K562 (cell line): ENCODE data around the gene NHS. TPM values are rescaled to one million over a fixed set of nuclear protein-coding genes. Genes with fewer than 3 reads are reported as not detected.

ENCODE experiments used
- ATAC-seq: fragments of 200-7000 bp; cut with Tn5 transposase; 3 replicates; pipeline ENCODE4 v1.9.1; 2020; ENCODE audit warnings: moderate library complexity
- BruUV-seq: library from RNA; stranded (reverse); fragments of 400-500 nt; replicated peaks from 2 replicates; lab custom pipeline; 2021; lab: Mats Ljungman, UMichigan
- CTCF ChIA-PET: fragments of 300-600 bp; formaldehyde crosslinking; extraction: SDS; loops from one replicate; lab custom pipeline; 2021; ENCODE audit warnings: low intra/inter-chr PET ratio; lab: Yijun Ruan, JAX
- POLR2A ChIA-PET: fragments of 300-600, 350-650 bp; sonication (Branson Sonifier 250); formaldehyde crosslinking; extraction: SDS; loops from one replicate; lab custom pipeline; 2021; ENCODE audit warnings: antibody characterized with exemption, inconsistent platforms; lab: Yijun Ruan, JAX
- DNase-seq, 4 experiments: peaks; one replicate each; pipeline versions ENCODE4 v3.0.0 to v3.0.0-alpha.2; 2011 to 2018; ENCODE audit warnings: low spot score in 3 of 4, mixed read lengths in 3 of 4; ENCODE audit errors: extremely low read depth in 1 of 4
- FAIRE-seq: peaks from 2 replicates; lab custom pipeline; 2011; peaks lifted over from hg19 to GRCh38; lab: Jason Lieb, UNC
- H2AFZ ChIP-seq: 2 replicates; pipeline ENCODE4 v1.6.0; 2011; ENCODE audit warnings: low read depth, low read length, control low read depth, inconsistent platforms
- H3K27ac ChIP-seq: fragments of 200-600 bp; 3 replicates; pipeline ENCODE4 v1.8.0; 2011; ENCODE audit warnings: low read depth, mild to moderate bottlenecking, control low read depth, inconsistent platforms, low read length, moderate library complexity, mixed read lengths; ENCODE audit errors: extremely low read depth
- H3K27me3 ChIP-seq, 2 experiments: fragments of 300-600 bp in 1 of 2; 2 replicates in 1 of 2; 3 replicates in 1 of 2; pipeline versions ENCODE4 v1.6.0 to v1.8.0; 2011; ENCODE audit warnings: inconsistent platforms in 2 of 2, low read length in 2 of 2, mild to moderate bottlenecking in 1 of 2, mixed read lengths in 1 of 2, moderate library complexity in 1 of 2; ENCODE audit not compliant: control insufficient read depth in 2 of 2, insufficient read depth in 2 of 2
- H3K36me3 ChIP-seq: fragments of 300-600 bp; 3 replicates; pipeline ENCODE4 v1.8.0; 2011; ENCODE audit warnings: mild to moderate bottlenecking, low read length, inconsistent platforms; ENCODE audit not compliant: control insufficient read depth, insufficient read depth
- H3K4me1 ChIP-seq, 2 experiments: fragments of 200-600 bp in 1 of 2; replicated peaks in 1 of 2; 2 replicates in 1 of 2; 3 replicates in 1 of 2; pipeline versions ENCODE4 v1.5.1 to v1.8.0; 2011; ENCODE audit warnings: inconsistent platforms in 2 of 2, low read length in 2 of 2, mild to moderate bottlenecking in 1 of 2, mixed read lengths in 1 of 2, moderate library complexity in 1 of 2; ENCODE audit not compliant: control insufficient read depth in 2 of 2, insufficient read depth in 2 of 2
- H3K4me2 ChIP-seq: 2 replicates; pipeline ENCODE4 v1.6.1; 2011; ENCODE audit warnings: low read length, control low read depth, inconsistent platforms, mixed read lengths; ENCODE audit not compliant: insufficient read depth
- H3K4me3 ChIP-seq: fragments of 200-600 bp; sonication (generic), shearing (Covaris generic); 2 replicates; pipeline ENCODE4 v1.5.1; 2016; ENCODE audit warnings: control low read depth, inconsistent platforms
- H3K79me2 ChIP-seq: fragments of 200-600 bp; 3 replicates; pipeline ENCODE4 v1.8.0; 2011; ENCODE audit warnings: low read length, inconsistent platforms; ENCODE audit not compliant: control insufficient read depth, insufficient read depth
- H3K9ac ChIP-seq, 2 experiments: 2 replicates each; pipeline versions ENCODE4 v1.6.0 to v1.6.1; 2011; ENCODE audit warnings: low read depth in 2 of 2, low read length in 2 of 2, control low read depth in 1 of 2, inconsistent platforms in 1 of 2, mild to moderate bottlenecking in 1 of 2, mixed read lengths in 1 of 2; ENCODE audit not compliant: insufficient read depth in 1 of 2
- H3K9me1 ChIP-seq: one replicate; pipeline ENCODE4 v1.6.0; 2011; ENCODE audit warnings: inconsistent platforms, mild to moderate bottlenecking, low read length, moderate library complexity; ENCODE audit not compliant: control insufficient read depth, insufficient read depth
- H3K9me3 ChIP-seq: replicated peaks from 2 replicates; pipeline ENCODE4 v1.5.1; 2011; ENCODE audit warnings: low read depth, low read length, inconsistent platforms; ENCODE audit not compliant: control insufficient read depth, insufficient read depth
- H4K20me1 ChIP-seq: replicated peaks from 2 replicates; pipeline ENCODE4 v1.6.1; 2011; ENCODE audit warnings: low read length, inconsistent platforms, mixed read lengths; ENCODE audit not compliant: control insufficient read depth, insufficient read depth
- CEBPB ChIP-seq: fragments of 450-650 bp; IDR thresholded peaks from 2 replicates; pipeline ENCODE4 v1.6.1; 2016; ENCODE audit warnings: missing genetic modification characterization, missing compliant biosample characterization
- CXXC5 ChIP-seq: fragments of 250-450 bp; sonication (Bioruptor Pico); IDR thresholded peaks from 2 replicates; pipeline ENCODE4 v1.8.0; 2022; ENCODE audit warnings: inconsistent platforms, mild to moderate bottlenecking, moderate library complexity
- EP400 ChIP-seq: fragments of 450-650 bp; IDR thresholded peaks from 2 replicates; pipeline ENCODE4 v1.6.1; 2017; ENCODE audit warnings: antibody characterized with exemption, mild to moderate bottlenecking, moderate library complexity
- KLF10 ChIP-seq: fragments of 250-450 bp; sonication (Bioruptor Pico); IDR thresholded peaks from 2 replicates; pipeline ENCODE4 v1.6.1; 2021; ENCODE audit warnings: matching md5 sums
- MBD2 ChIP-seq: sonication (generic); IDR thresholded peaks from 2 replicates; pipeline ENCODE4 v1.6.1; 2016; ENCODE audit warnings: low read depth, borderline replicate concordance
- NCOA2 ChIP-seq, 2 experiments: fragments of 450-650 bp; IDR thresholded peaks; 2 replicates each; pipeline ENCODE4 v1.6.1; 2018; ENCODE audit warnings: mild to moderate bottlenecking in 2 of 2, moderate library complexity in 1 of 2; ENCODE audit not compliant: partially characterized antibody in 2 of 2
- POLR3G ChIP-seq: IDR thresholded peaks from 2 replicates; pipeline ENCODE4 v1.6.1; 2011; ENCODE audit not compliant: insufficient read length, insufficient replicate concordance; ENCODE audit errors: extremely low read depth
- ZKSCAN8 ChIP-seq: fragments of 200-800 bp; sonication (Bioruptor generic); IDR thresholded peaks from 2 replicates; pipeline ENCODE4 v1.6.1; 2016; ENCODE audit warnings: missing genetic modification characterization, missing compliant biosample characterization
- ZNF134 ChIP-seq: fragments of 250-450 bp; sonication (Bioruptor Pico); conservative IDR thresholded peaks from 2 replicates; pipeline ENCODE4 v1.4.0; 2020
- WGBS: fragments of 100-300 bp; shearing (Covaris generic); methylation state at CpG from one replicate; pipeline ENCODE4 v1.1.6; 2016; ENCODE audit warnings: low coverage, mixed read lengths; ENCODE audit not compliant: insufficient coverage; ENCODE audit errors: missing lambda C conversion rate; 5-methylcytosine and 5-hydroxymethylcytosine counted together
- in situ Hi-C: fragments of 300-500 bp; cut with MboI; formaldehyde crosslinking; loops from 4 replicates; pipeline ENCODE4 v1.15.0; 2018; ENCODE audit warnings: inconsistent platforms, mixed read lengths
- intact Hi-C: fragments of 100-400 bp; cut with micrococcal nuclease; formaldehyde crosslinking; loops from 2 replicates; pipeline ENCODE4 v1.14.2; 2022
- polyA plus RNA-seq, 8 experiments: library from polyadenylated mRNA; depleted of rRNA in 4 of 8; stranded (reverse) in 5 of 8; unstranded in 3 of 8; fragments of >200 nt; fragmentation: Nextera tagmentation in 2 of 8; fragmentation: Illumina TruSeq in 1 of 8; extraction: Ambion mirVana in 2 of 8; extraction: Trizol in 1 of 8; gene quantifications; 2 replicates each; pipeline versions ENCODE4 v1.2.1 to v1.2.3, GENCODE V29; 2011 to 2014; ENCODE audit warnings: inconsistent platforms in 1 of 8, missing spikeins in 1 of 8
- total RNA-seq, 7 experiments: library from RNA; depleted of rRNA in 6 of 7; stranded (reverse); fragments of >200 nt in 6 of 7; fragmentation: Illumina TruSeq in 2 of 7; extraction: Trizol in 2 of 7; gene quantifications; 2 replicates each; pipeline versions ENCODE4 v1.2.1 to v1.2.3, GENCODE V29; 2011 to 2021; ENCODE audit warnings: low replicate concordance in 1 of 7
- TF ChIP-seq, protein P1 (sequence below), 2 experiments: fragments of 450-650 bp; IDR thresholded peaks; 2 replicates each; pipeline ENCODE4 v1.6.1; 2016; ENCODE audit warnings: mild to moderate bottlenecking in 2 of 2, borderline replicate concordance in 1 of 2, low read depth in 1 of 2, moderate library complexity in 1 of 2
- TF ChIP-seq, protein P2 (sequence below), 3 experiments: fragments of 200-800 bp in 1 of 3; sonication (Bioruptor generic) in 1 of 3; sonication (generic) in 1 of 3; formaldehyde crosslinking in 1 of 3; IDR thresholded peaks; 2 replicates each; pipeline versions ENCODE4 v1.6.1 to v1.8.0; 2016 to 2022; ENCODE audit warnings: mild to moderate bottlenecking in 2 of 3, missing compliant biosample characterization in 2 of 3, missing genetic modification characterization in 2 of 3, missing genetic modification reagents in 1 of 3

The NHS gene
- total and polyA plus RNA-seq, 9 of the 15 experiments (the other 6 are each of a cell fraction or from before 2014, with no cell fraction given) = 0.02 TPM; not detected in 8

DNA sequence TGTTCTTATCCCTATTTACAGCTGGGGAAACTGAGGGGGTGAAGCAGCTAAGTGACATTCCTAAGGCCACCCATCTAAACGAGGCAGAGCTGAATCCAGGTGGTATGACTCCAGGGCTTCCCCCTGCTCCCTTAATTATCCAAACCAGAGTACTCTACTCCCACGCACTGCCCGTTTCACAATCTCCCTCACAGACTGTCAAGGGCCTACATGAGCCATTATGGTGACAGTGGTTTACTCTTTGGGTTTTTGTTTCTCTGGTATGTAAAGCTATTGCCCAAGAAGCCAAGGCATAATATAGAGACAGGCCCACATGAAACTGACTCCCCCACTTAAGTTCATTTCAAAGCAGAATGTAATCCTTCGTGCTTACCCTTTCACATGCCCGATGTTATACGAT is 95.1 kb downstream of the NHS start (continued):
- TF ChIP-seq, protein P1, sequence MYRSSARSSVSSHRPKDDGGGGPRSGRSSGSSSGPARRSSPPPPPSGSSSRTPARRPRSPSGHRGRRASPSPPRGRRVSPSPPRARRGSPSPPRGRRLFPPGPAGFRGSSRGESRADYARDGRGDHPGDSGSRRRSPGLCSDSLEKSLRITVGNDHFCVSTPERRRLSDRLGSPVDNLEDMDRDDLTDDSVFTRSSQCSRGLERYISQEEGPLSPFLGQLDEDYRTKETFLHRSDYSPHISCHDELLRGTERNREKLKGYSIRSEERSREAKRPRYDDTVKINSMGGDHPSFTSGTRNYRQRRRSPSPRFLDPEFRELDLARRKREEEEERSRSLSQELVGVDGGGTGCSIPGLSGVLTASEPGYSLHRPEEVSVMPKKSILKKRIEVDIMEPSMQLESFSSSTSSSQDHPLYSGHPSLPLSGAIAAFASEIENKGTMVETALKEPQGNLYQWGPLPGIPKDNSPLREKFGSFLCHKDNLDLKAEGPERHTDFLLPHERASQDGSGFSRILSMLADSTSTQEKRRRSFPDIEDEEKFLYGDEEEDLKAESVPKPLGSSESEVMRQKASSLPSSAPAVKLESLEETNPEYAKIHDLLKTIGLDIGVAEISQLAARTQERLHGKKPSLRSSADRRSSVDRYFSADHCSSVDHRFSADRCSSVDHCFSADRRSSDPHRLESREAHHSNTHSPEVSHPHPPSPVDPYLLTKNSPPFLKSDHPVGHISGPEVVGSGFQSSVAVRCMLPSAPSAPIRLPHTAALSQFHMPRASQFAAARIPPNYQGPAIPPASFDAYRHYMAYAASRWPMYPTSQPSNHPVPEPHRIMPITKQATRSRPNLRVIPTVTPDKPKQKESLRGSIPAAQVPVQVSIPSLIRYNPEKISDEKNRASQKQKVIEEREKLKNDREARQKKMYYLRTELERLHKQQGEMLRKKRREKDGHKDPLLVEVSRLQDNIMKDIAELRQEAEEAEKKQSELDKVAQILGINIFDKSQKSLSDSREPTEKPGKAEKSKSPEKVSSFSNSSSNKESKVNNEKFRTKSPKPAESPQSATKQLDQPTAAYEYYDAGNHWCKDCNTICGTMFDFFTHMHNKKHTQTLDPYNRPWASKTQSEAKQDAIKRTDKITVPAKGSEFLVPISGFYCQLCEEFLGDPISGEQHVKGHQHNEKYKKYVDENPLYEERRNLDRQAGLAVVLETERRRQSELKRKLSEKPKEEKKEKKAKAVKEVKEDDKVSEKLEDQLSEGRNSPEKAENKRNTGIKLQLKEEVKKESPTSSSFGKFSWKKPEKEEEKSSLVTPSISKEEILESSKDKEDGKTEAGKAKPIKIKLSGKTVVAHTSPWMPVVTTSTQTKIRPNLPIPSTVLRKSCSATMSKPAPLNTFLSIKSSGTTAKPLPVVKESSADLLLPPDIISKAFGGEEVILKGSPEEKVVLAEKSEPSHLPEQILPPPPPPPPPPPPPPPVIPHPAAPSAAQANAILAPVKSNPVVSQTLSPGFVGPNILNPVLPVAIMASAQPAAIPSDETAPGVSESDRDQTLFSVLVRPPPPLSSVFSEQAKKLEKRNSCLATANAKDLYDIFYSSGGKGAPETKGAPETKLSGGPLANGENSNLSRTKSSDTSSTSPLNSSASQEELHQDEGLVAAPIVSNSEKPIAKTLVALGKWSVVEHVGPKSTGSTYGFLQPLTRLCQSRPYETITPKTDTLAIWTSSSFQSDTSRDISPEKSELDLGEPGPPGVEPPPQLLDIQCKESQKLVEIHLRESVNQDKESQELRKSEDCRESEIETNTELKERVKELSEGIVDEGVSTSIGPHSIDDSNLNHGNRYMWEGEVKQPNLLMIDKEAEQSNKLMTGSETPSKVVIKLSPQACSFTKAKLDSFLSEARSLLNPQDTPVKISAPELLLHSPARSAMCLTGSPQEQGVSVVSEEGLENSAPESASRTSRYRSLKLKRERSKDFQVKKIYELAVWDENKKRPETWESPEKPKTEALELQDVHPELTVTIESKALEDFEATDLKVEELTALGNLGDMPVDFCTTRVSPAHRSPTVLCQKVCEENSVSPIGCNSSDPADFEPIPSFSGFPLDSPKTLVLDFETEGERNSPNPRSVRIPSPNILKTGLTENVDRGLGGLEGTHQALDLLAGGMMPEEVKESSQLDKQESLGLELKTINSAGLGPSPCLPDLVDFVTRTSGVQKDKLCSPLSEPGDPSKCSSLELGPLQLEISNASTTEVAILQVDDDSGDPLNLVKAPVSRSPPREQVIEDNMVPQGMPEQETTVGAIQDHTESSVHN (IDR thresholded peaks at IDR 0.05; ENCODE audit: borderline replicate concordance in 1 of 2, low read depth in 1 of 2) = no peak
- no peak for TF ChIP-seq ZKSCAN8 (CRISPR knock-in tag)

DNA sequence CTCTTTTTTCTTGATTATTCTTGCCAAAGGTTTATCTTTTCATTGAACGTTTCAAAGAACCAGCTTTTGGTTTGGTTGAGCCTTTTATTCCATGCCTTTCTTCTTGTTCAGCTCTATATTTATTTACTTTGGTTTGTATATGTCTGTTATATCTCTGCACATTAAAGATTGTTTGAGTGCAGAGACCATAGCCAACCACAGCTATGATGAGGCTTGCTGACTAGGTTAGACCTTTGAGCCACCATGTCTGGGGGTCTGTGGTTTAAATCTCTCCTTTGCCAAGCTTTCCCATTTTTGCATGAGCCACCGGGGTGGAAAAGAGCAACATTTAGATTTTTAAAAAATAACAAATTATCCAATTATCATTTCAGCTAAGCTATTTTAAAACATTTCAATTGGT is 96.1 kb downstream of the NHS start:
- Histone ChIP-seq H3K4me3 (no peak overlapping the region), H3K9me1 (no peaks in the 10 kb centered on the region), H3K79me2 (no peaks in the 10 kb centered on the region), H3K9me3 (no peaks in the 10 kb centered on the region), H3K27me3 (no peaks in the 10 kb centered on the region), H3K36me3 (no peaks in the 10 kb centered on the region), H4K20me1 (no peaks in the 10 kb centered on the region), H3K4me1 (no peaks in the 10 kb centered on the region), H3K27ac (no peak overlapping the region), H3K4me2 (no peak overlapping the region), H3K9ac (no peak overlapping the region), H2AFZ (no peak overlapping the region)
- in situ Hi-C loops = no loop called here
- ChIA-PET POLR2A (no interaction called here), CTCF (no interaction called here)
- DNase-seq = no peak
- no peak for FAIRE-seq
- BruUV-seq = no TSS peak
- WGBS = 0% methylated on average over 2 of the region's 2 CpGs
- intact Hi-C loops = no loop called here
- ATAC-seq = no peak
- TF ChIP-seq KLF10 = no peak
- TF ChIP-seq, protein P2, sequence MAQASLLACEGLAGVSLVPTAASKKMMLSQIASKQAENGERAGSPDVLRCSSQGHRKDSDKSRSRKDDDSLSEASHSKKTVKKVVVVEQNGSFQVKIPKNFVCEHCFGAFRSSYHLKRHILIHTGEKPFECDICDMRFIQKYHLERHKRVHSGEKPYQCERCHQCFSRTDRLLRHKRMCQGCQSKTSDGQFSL (CRISPR knock-in tag; IDR thresholded peaks at IDR 0.05) = no peak
- TF ChIP-seq, protein P2 (tag; IDR thresholded peaks at IDR 0.05) = no peak
- TF ChIP-seq CEBPB (tag) = no peak
- no peak for TF ChIP-seq CXXC5 (CRISPR knock-in tag)
- TF ChIP-seq NCOA2 (IDR thresholded peaks at IDR 0.05; ENCODE audit: partially characterized antibody in 2 of 2) = no peak
- no peak for TF ChIP-seq EP400
- no peak for TF ChIP-seq POLR3G
- TF ChIP-seq MBD2 = no peak
- TF ChIP-seq ZNF134 (CRISPR knock-in tag) = no peak
